ENCODE results near the gene TOGARAM1. TPM values are rescaled to one million over a fixed set of nuclear protein-coding genes. Genes with fewer than 3 reads are reported as not detected.

TOGARAM1 gene, protein sequence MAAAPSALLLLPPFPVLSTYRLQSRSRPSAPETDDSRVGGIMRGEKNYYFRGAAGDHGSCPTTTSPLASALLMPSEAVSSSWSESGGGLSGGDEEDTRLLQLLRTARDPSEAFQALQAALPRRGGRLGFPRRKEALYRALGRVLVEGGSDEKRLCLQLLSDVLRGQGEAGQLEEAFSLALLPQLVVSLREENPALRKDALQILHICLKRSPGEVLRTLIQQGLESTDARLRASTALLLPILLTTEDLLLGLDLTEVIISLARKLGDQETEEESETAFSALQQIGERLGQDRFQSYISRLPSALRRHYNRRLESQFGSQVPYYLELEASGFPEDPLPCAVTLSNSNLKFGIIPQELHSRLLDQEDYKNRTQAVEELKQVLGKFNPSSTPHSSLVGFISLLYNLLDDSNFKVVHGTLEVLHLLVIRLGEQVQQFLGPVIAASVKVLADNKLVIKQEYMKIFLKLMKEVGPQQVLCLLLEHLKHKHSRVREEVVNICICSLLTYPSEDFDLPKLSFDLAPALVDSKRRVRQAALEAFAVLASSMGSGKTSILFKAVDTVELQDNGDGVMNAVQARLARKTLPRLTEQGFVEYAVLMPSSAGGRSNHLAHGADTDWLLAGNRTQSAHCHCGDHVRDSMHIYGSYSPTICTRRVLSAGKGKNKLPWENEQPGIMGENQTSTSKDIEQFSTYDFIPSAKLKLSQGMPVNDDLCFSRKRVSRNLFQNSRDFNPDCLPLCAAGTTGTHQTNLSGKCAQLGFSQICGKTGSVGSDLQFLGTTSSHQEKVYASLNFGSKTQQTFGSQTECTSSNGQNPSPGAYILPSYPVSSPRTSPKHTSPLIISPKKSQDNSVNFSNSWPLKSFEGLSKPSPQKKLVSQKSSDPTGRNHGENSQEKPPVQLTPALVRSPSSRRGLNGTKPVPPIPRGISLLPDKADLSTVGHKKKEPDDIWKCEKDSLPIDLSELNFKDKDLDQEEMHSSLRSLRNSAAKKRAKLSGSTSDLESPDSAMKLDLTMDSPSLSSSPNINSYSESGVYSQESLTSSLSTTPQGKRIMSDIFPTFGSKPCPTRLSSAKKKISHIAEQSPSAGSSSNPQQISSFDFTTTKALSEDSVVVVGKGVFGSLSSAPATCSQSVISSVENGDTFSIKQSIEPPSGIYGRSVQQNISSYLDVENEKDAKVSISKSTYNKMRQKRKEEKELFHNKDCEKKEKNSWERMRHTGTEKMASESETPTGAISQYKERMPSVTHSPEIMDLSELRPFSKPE (N-terminal part only)
- 7.2 to 8.7 TPM (median 8.6 TPM) in 5 replicates for total RNA-seq (2022; extraction: Qiagen RNA extraction; ENCODE audit: low read depth)

DNA sequence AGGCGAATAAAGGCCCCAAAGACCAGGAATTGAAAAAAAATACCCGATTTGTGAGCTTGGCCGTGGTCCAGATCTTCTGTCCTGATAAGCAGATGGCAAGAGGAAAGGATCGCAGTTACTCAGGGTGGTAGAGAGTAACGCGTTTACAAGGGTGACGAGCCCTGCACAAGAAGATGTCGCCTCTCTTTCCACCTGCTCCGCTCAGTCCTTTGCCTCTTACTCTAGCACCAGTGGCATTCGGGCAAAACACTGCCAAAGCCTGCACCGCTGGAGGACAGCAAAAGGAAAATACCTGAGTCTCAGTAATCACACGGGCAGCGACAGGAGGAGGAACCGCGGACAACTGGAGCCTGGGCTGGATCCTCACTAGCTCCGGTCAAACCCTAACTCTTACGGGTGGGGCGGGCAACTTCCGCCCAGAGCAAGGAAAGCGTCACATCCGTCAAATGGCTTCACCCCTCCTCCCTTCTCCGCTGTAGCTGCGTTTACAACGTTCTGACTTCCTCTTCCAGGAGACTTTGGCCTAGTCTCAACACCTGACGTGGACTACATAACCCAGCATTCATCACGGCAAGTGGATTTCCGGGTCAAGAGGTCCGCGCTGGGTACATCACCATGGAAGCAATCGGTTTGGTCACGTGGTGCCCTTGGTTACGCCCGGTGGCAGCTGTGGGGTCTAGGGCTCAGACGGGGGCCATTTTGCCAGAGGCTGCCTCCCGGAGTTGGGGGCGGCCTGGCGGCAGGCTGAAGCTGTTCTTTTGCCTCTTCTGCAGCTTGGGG is at the start of gene TOGARAM1, which contains the start of gene KLHL28:
Gene TOGARAM1, plus strand, starts transcription at position 637 of the 780 bp plus-strand sequence. CDS start 232 bp downstream, outside the sequence.
Gene KLHL28, minus strand, starts transcription at position 394 of the 780 bp plus-strand sequence. CDS start 16,019 bp downstream, outside the sequence.

DNA sequence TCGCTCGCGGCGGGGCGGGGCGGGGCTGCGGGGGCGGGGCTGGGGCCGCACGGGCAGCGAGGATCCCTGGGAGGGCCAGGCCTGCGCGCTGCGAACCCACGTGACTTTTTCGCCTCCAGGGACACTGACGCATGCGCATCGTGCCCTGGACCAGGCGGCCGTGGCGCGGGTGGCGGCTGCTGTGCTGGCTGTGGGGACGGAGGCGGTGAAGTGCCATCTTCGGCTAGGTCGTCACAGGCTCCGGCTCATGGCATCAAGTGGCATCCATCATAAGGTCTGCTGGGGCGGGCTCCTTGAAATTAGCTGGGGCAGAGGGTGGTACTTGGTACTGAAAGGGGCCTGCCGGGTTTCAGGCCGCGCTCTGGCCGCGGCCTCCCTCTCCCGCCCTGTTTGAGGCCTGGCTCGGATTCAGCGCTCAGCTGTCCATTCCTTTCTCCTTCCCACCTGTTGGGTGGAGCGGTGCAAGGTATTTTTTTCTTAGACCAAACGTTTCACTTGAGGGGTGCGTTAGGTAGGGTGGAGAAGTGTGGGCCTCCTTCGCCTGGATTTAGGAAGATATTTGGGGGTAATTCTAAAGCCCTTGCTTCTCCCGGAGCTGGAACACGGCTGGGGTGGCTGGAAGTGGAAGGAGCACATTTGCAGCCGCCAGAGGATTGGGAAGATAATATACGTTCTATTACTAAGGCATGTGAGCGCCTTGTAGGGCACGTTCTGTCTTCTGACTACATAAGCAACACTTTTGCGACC is 122.2 kb downstream of the TOGARAM1 start, which contains the start of gene PRPF39:
Gene PRPF39, plus strand, starts transcription at position 141 of the 747 bp plus-strand sequence. CDS start 11,124 bp downstream, outside the sequence.

Other genes starting within 250 kb of the TOGARAM1 start
- 4.0 to 6.4 TPM (median 5.9 TPM) in 5 replicates for gene KLHL28, start 243 bp upstream of the TOGARAM1 start, total RNA-seq (2022; extraction: Qiagen RNA extraction; ENCODE audit: low read depth)
- gene PRPF39, start 121.9 kb downstream of the TOGARAM1 start, total RNA-seq (2022; extraction: Qiagen RNA extraction; ENCODE audit: low read depth): 12.4 to 24.7 TPM (median 20.5 TPM) in 5 replicates
- 98.3 to 197 TPM (median 114 TPM) in 5 replicates for gene FKBP3, start 172.3 kb downstream of the TOGARAM1 start, total RNA-seq (2022; extraction: Qiagen RNA extraction; ENCODE audit: low read depth)
- gene FANCM, start 173.7 kb downstream of the TOGARAM1 start, total RNA-seq (2022; extraction: Qiagen RNA extraction; ENCODE audit: low read depth): 3.6 to 6.6 TPM (median 5.7 TPM) in 5 replicates

Data from A549 treated with ZK216348 at 1 μM for 4 hours (cell line).